ENCODE results near the gene TRPM2.

DNA sequence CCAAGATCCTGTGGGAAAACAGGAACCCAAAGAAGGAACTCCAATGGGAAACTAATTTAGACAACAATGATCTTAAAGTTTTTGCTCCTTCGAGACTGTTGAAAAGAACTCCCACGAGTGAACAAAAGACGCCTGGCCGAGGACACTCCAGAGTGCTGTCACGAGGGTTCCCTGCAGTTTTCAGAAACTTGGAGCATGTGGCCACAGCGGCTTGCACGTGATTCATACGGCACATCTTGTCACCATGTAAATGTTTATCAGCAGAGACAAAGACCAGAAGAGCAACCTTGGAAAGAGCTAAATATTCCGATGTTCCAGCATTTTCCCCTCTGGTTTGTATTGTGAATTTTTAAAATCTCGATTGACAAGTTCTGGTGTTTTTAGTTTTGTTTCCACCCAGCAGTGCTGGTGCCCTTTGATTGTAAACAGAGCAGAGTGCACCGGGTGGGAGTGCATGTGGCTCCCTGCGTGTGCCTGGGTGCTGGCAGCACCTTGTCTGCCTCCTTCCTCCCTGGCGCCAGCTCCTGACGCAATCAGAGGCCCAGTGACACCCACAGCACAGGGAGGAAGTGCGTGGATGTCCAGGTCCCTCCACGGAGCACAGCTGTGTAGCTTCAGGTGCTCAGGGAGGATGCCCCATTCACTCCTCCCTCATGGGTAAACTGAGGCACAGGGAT is 124.8 kb downstream of the TRPM2 start:
- no peak for TF ChIP-seq POLR2A (IDR thresholded peaks at IDR 0.05)
- TF ChIP-seq, protein P1, sequence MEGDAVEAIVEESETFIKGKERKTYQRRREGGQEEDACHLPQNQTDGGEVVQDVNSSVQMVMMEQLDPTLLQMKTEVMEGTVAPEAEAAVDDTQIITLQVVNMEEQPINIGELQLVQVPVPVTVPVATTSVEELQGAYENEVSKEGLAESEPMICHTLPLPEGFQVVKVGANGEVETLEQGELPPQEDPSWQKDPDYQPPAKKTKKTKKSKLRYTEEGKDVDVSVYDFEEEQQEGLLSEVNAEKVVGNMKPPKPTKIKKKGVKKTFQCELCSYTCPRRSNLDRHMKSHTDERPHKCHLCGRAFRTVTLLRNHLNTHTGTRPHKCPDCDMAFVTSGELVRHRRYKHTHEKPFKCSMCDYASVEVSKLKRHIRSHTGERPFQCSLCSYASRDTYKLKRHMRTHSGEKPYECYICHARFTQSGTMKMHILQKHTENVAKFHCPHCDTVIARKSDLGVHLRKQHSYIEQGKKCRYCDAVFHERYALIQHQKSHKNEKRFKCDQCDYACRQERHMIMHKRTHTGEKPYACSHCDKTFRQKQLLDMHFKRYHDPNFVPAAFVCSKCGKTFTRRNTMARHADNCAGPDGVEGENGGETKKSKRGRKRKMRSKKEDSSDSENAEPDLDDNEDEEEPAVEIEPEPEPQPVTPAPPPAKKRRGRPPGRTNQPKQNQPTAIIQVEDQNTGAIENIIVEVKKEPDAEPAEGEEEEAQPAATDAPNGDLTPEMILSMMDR (IDR thresholded peaks at IDR 0.05 in 4 of 5, conservative IDR thresholded peaks at IDR 0.05 in 1 of 5) = no peak
